NCI-H146 (cell line): ENCODE results near the gene FTMT.
"Not testable (repeated sequence)": the region's sequence is repeated elsewhere in the genome, so short reads cannot be mapped to it uniquely, and the experiment has no call there.

Experiments used
- DNase-seq: peaks from one replicate; lab custom pipeline; 2025; lab: John Stamatoyannopoulos, UW

FTMT gene

DNA sequence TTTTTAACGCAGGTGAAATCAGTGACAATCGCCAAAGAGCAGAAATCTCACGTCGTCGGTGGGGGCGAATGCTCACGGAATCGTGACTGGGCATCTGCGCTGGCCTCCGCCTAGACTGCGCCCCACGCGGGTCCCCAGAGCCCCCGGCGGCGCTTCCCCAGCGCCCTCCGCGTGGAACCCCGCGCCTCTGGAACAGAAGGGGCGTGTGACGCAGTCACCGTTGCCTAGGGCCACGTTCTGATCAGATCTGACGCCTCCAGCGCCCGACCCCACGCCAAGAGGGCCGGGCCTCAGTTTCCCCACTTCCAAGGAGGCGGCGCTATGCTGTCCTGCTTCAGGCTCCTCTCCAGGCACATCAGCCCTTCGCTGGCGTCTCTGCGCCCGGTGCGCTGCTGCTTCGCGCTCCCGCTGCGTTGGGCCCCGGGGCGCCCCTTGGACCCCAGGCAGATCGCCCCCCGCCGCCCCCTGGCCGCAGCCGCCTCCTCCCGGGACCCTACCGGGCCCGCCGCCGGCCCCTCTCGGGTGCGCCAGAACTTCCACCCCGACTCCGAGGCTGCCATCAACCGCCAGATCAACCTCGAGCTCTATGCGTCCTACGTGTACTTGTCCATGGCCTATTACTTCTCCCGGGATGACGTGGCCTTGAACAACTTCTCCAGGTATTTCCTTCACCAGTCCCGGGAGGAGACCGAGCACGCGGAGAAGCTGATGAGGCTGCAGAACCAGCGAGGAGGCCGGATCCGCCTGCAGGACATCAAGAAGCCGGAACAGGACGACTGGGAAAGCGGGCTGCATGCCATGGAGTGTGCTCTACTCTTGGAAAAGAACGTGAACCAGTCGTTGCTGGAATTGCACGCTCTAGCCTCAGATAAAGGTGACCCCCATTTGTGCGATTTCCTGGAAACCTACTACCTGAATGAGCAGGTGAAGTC, at the start of gene FTMT:
Gene FTMT (plus strand): TSS at position 240 of the 932 bp plus-strand sequence. CDS start 82 bp downstream, at position 322.
- no peak for DNase-seq

DNA sequence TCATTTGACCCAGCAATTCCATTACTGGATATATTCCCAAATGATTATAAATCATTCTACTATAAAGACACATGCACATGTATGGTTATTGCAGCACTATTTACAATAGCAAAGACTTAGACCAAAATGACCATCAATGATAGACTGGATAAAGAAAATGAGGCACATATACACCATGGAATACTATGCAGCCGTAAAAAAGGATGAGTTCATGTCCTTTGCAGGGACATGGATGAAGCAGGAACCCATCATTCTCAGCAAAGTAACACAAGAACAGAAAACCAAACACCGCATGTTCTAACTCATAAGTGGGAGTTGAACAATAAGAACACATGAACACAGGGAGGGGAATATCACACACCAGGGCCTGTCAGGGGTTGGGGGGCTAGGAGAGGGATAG, 46.4 kb upstream of the FTMT start:
- DNase-seq: not testable (repeated sequence)

DNA sequence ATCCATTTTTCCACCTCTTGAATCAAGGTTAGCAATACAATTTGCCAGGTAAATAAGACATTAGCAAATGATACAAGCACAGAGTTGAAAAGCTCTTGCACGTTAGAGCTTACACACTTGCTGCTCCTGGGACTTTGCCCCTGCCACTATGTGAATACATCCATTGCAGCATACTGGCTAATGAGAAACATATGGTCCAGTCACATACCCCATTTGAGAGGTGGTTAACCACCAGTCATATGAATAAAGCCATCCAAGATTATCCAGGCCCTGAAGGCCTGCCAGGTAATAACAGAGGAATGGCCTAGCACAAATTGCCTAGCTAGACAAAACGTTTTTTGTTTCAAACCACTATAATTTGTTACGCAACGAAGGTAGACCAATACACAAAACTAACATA, 45.8 kb upstream of the FTMT start:
- DNase-seq: no peak

DNA sequence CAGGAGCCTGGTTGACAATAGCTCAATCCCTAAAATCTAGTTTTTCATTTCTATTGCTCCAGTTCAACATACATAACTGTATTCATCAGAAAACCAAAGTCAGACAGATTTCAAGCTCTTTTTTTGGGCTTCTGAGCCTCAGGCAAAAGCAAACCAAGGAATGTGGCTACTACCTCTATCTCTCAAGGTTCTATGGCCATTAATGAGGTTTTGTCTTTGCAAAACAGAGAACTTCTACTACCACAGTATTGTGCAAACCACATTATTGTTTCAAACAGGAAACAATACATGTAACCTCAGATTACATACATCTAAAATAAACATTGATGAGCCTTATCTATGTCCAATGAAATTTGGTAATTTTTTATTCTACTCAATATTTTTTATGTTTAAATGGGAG, 35.5 kb upstream of the FTMT start:
- DNase-seq: no peak

DNA sequence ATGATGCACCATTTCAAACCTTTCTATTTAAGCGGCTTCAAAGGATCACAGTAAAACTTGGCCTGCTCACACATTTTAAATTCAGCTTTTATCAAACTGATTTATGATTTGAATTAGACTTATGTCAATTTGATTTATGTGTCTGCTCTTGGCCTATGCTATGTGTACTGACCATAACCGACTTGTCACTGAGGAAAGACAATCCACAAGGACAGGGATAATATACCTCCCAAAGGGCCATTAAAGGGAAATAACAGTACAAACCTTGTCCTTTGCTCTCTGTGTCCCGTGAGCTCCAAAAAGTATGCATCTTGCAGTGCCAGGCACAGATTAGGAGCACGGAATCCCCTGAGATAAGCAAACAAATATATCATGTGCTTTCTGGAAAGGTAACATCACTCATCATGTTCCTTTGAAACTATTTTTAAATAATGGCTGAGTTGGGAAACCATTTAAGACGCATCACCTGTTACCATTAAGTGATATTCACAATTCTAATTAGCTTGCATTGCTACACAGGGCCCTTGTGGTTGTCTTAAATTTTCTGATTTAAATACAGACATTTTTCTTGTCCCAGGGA, 31.9 kb upstream of the FTMT start:
- no peak for DNase-seq

DNA sequence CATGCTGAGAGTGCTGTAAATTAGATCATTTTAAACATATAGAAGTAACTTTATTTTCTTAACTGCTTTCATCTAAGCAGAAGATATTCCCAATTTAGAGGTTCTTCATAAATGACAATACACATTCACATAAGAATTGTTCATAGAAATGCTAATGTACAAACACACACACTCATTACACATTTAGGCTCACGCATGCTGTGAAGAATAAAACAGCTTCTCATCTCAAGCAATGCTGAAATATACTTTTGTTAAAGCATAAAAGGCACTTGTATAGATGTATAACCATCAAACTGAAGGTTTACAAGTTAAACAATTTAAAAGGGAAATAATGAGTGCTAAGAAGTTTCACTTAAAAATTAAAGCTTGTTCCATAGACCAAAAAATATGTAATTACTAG, 18.1 kb upstream of the FTMT start:
- DNase-seq: no peak

DNA sequence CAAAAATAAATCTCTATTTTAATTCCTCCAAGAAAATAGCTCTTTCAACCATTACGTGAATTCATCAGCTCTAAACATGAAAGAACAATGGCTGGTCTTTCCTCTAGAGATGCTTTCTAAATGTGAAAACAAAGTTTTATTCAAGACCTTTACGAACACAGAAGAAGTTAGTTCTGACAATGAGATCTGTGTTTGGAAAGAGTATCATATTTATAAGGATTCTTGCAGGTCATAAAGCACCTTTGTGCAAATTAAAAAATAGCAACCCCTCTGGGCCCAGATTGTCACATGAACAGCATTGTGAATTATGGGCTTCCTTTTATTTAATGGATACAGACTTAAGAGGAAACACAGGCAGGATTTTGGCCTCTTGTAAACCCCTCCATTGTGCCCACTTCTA, 17.7 kb upstream of the FTMT start:
- DNase-seq: no peak

DNA sequence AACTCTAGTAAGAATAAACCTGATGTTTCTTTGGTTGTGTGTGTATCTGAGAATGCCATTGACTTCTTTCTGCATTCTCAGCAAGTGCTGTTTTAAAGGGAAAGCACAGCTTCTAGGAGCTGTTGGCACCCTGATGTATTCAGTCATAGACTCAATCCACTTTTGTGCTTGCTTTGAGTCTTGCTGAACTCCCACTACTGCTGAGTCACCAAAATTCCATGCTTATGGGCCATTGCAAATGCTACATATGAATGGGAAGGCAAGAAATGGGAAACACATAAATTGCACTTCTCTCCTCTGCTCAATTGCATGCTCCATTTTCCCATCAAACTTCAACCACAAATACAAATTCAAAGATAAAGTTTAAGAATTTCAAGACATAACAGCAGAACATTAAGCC, 9.8 kb upstream of the FTMT start:
- no peak for DNase-seq

DNA sequence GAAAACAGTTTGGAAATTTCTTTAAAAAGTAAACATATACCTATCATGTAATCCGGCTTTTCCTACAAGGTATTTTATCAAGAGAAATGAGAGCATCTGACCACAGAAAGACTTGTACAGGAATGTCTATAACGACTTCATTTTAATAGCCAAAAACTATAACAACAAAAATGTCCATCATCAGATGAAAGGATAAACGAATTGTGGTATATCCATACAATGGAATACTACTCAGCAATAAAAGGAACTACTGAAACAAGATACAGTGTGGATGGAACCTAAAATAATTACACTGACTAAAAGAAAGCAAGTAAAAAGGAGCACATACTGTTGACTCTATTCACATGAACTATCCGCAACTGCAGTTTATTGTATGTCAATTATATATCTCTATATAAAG, 1.4 kb upstream of the FTMT start:
- no peak for DNase-seq

DNA sequence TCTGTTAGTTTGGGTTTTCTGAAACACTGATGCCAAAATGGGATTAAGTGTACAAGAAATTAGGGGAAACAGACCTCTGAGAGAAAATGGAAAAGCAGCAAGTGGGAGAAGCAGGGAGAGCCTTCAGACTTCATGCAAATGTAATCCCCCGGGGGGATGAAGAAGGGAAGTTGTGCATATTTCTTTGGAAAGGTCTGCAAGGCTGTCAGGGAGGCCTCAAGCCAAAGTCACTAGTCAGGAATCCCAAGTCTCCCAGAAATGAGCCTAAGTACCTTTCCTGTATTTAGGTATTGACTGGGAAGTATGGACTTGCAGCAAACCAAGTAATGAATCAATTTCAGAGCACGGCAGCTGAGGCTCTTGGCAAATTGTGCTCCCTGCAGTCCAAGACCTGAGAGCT, 2.2 kb downstream of the FTMT start:
- DNase-seq: no peak

DNA sequence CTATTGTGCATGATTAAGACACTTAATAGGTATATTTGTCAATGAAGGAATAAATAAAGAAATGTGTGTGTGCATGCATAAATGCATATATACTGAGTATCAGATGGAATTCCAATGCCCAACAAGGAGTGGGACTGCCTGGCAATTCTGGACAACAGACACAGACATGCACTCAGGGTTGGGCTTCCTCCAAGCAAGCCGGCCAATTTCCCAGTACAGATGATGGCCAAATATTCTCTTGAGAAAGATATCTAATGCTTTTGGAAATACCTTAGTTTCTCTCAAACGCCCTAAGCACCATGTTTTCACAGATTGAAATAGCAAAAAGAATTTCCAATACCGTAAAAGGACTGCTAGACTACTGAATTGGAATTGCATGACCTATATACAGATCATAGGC, 11.1 kb downstream of the FTMT start:
- no peak for DNase-seq

DNA sequence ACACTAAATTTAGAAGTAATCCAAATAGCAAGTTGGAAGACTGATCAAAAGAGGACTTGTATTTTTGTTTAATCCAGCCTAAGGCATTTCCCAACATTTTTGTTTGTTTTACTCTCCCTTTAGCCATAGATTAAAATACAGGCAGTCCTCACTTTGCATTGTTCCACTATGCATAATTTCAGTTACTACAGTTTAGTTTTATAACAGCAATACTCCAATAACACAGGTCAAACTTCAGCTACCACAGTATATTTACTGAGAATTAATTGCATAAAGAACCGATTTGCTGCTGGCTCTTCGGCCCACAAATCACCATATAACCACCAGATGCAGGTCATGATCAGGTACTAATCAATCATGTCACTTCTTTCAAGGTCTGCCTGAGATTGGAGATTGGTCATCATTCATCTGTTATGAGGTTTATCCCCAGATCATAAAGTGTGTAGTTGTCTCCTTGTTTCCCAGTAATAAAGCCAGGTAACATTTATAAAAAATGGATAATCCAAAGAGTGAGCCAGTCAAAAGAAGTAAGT, 12.1 kb downstream of the FTMT start:
- no peak for DNase-seq

DNA sequence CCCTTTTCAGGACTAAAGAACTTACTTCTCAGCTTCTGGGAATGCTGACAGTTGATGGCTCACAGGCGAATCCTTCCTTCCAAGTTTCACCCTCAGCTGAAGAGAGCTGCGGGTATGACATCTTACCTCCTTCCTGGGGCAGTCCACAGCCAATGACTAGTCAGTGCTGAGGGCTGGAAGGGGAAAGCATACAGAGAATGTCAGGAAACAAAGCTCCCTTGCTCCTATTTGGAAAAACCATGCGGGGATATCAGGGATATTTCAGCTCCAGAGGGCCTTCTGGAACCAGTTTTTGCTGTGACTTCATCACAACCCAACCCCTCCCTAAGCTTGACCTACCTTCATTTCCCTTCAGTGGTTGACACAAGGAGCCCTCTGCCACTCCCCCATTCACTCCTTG, 15.7 kb downstream of the FTMT start:
- no peak for DNase-seq

DNA sequence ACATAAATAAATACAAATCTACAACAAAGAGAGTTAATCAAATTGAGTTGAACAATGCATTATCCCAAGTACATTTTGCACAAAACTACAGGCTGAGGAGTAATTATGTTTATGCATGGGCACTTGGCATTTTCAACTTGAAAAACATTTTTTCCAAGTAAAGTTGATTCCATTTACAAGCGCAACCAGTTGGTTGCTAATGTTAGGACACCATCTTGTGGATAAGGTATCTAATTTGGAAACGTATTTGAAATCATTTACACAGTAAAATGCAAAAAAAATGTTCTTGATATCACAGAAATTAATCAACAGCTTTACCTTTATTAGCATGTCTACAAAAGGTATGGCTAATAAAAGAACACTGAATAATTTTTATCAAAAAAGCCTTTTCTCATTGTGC, 18.8 kb downstream of the FTMT start:
- no peak for DNase-seq

DNA sequence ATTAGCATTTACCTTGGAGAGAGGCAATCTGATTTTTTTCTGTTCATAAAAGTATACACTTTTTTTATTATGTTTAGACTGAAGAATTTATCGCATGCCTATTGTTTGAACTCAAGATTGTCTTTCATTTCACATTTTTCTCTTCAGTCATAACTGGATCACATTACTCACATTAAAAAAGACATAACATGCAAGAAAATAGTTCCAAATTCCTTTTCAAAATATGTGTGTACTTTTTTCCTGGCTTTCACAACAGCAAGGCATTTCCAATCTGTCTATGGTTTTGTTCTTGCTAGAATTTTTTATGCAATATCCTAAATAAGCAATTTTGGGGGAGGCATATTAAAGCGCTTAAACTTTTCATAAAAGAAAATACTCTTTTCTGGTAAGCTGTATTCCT, 21.2 kb downstream of the FTMT start:
- no peak for DNase-seq

DNA sequence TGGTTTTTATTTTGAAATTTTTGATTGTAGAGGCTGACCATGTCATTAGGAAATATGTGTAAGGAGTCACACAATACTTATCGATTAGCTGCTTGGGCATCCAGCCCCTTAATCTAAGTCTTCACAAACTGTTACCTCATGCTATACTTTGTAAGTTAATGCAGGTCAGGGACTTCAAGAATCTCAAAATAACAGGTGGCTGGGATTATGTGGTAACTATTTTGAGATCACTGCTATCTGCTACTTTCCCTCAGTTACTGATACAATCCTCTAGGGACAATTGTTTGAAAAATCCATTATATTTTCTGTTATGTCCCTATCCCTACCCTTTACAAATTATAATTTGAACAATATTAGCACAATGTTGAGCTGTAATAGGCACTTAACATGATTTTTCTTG, 21.7 kb downstream of the FTMT start:
- DNase-seq: no peak

DNA sequence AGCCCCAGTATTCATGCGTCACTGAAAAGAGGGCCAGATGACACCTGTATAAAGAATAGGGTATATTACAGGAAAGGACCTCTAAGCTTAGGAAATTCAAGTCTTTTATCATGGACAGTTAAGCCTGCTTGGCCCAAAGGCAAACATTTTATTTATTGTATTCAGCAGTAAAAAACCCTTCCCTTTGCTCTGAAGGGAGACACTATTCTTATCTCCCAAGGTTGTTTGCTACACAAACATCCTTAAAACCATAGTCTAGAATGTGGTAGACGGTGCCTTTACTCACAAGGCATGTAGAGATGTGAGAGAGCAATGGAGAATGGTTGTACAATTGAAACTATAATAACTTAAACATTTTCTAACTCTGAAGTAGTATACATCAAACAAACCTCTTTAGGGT, 33.9 kb downstream of the FTMT start:
- no peak for DNase-seq

DNA sequence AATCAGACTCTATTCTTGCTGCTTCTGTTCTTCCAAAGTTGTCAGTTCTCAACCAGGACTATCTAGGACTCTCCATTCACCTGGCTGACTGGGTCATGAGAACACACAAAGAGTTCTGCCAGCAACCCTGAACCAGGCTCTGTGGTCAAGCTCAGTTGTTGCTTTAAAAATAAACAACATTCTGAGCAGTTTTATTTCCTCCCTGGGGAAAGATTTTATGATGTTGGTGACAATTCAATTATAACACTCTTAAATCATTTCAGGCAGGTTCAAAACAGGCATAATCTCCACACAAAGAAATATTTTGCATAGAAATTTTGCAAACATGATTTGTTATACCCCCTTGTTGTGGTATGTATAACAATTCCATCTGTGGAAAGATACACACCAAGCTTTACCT, 36.0 kb downstream of the FTMT start:
- no peak for DNase-seq

DNA sequence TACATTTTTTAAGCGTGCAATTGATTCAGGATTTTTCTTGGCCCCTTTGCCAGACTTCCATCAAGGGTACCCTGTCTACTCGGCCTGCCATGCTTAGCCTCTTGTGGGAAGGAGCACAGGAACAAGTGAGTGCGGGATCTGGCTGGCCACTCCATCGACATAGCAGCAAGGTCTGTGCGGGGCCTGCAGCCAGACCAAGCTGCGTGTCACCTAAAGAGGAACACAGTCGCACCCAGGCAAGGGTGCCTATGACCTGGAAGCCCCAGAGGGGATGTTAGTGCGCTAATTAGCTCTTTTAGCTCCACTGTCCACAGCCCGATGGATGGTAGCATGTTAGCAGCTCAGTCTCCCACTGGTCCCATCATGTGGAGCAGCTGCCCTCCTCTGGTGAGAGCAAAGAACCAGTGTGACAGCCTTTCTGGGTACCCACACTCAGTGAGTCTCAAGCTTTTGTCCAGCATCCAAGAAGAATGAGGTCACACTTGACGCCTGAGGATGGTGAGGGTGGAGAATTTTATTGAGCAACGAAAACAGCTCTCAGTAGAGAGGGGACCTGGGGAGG, 38.7 kb downstream of the FTMT start:
- DNase-seq: no peak

DNA sequence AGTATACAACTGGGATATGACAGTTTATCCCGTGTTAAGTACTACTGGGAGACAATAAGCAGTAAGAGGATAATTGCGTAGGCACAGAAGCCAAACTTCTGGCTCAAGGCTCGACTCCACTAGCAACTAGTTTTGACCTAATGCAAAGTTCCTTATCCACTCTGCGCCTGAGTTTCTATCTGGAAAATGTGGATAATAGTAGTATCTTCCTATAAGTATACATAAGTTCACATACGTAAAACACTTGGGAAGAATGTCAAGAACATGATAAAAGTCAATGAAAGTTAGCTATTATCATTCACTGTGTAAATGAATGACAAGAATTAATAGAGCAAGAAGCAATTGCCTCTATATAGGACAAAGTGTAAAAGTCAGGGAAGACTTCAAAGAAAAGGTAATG, 45.7 kb downstream of the FTMT start:
- no peak for DNase-seq

DNA sequence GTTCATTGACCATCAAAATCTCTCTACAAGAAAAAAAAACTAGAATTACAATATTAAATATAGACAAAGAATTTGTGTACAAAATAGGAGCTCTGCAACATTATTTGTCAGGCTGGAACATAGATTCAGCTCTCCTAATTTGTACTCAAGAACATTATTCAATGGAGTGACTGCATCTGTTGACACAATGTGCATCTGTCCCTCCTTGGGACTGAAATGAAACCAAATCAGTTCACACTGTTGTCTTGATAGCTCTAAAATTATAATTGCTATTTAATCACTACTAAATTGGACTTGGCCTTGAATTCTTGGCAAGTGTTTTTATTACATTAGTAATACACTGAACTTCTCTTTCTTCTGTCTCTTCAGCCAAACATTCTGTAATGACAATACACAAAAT, 47.7 kb downstream of the FTMT start:
- no peak for DNase-seq
